Gastroesophageal sphincter (tissue), 4 donors: ENCODE results near the gene C1orf167. TPM values are rescaled to one million over a fixed set of nuclear protein-coding genes. Genes with fewer than 3 reads are reported as not detected.

ENCODE experiments used
- ATAC-seq: fragments of 150-250 bp; one replicate; pipeline ENCODE4 v1.9.1; 2016; ENCODE audit warnings: mild to moderate bottlenecking, moderate library complexity
- H3K27ac ChIP-seq, 4 donors: fragments of 200-600 bp; sonication (generic) in 3 of 4; 1 replicate in 3 of 4; 2 replicates in 1 of 4; pipeline ENCODE4 v1.5.1; 2016 to 2019
- H3K27me3 ChIP-seq: fragments of 200-600 bp; sonication (generic); one replicate; pipeline ENCODE4 v1.5.1; 2019
- H3K36me3 ChIP-seq, 2 donors: fragments of 200-600 bp; sonication (generic); one replicate each; pipeline ENCODE4 v1.5.1; 2019; ENCODE audit warnings: control low read depth in 1 of 2
- H3K4me1 ChIP-seq, 3 donors: fragments of 200-600 bp; sonication (generic); 1 replicate in 2 of 3; 2 replicates in 1 of 3; pipeline ENCODE4 v1.5.1; 2016 to 2019; ENCODE audit warnings: control low read depth in 2 of 3
- H3K4me3 ChIP-seq, 2 donors: fragments of 200-600 bp; sonication (generic); one replicate each; pipeline ENCODE4 v1.5.1; 2019; ENCODE audit warnings: mild to moderate bottlenecking in 1 of 2, moderate library complexity in 1 of 2
- H3K9me3 ChIP-seq, 3 donors: fragments of 200-600 bp; sonication (generic); one replicate each; pipeline ENCODE4 v1.5.1; 2017 to 2019; ENCODE audit warnings: control low read depth in 2 of 3
- CTCF ChIP-seq, 4 experiments: fragments of 200-600 bp in 2 of 4; fragments of 450-650 bp in 2 of 4; sonication (generic) in 1 of 4; IDR thresholded peaks; one replicate each; pipeline ENCODE4 v1.5.1; 2017 to 2019; ENCODE audit warnings: antibody characterized with exemption in 4 of 4, mild to moderate bottlenecking in 2 of 4, moderate library complexity in 2 of 4
- EP300 ChIP-seq: sonication (generic); formaldehyde crosslinking; IDR thresholded peaks from one replicate; pipeline ENCODE4 v1.6.1; 2017; ENCODE audit warnings: antibody characterized with exemption, mild to moderate bottlenecking
- POLR2A ChIP-seq, 2 donors: fragments of 450-650 bp; IDR thresholded peaks; one replicate each; pipeline ENCODE4 v1.6.1; 2017; ENCODE audit warnings: antibody characterized with exemption in 2 of 2, mild to moderate bottlenecking in 2 of 2, moderate library complexity in 1 of 2
- POLR2AphosphoS5 ChIP-seq: sonication (generic); formaldehyde crosslinking; IDR thresholded peaks from one replicate; pipeline ENCODE4 v1.6.1; 2017; ENCODE audit warnings: antibody characterized with exemption
- WGBS, 2 donors: methylation state at CpG; one replicate each; pipeline ENCODE4 v1.1.5; 2018; ENCODE audit warnings: low coverage in 1 of 2; 5-methylcytosine and 5-hydroxymethylcytosine counted together
- total RNA-seq, 4 donors: library from RNA; depleted of rRNA; stranded (reverse); fragments of >200 nt; gene quantifications; one replicate each; pipeline ENCODE4 v1.1.0, GENCODE V29; 2016

Gene C1orf167
- total RNA-seq, 4 donors from 2014 or later = 0.35 to 1.4 (median 0.75) TPM

GRCh38 chr1:11813021-11813420, 51.0 kb downstream of the C1orf167 start:
- Histone ChIP-seq H3K4me1 (peaks cover 0 to 25% (median 0%) of the 10 kb centered on the region in 3 donors), H3K36me3 (peaks cover 4 to 88% of the 10 kb centered on the region in 2 donors), H3K9me3 (no peaks in the 10 kb centered on the region), H3K27ac (no peak overlapping the region), H3K4me3 (no peak overlapping the region), H3K27me3 (no peaks in the 10 kb centered on the region)
- TF ChIP-seq POLR2AphosphoS5 = no peak
- no peak for TF ChIP-seq CTCF (IDR thresholded peaks at IDR 0.05)
- TF ChIP-seq EP300 = no peak
- no peak for TF ChIP-seq POLR2A (IDR thresholded peaks at IDR 0.05)
- WGBS, 2 donors = 66 to 85% methylated on average over 4 to 5 of the region's 5 CpGs
- ATAC-seq = no peak

GRCh38 chr1:11817192-11817591, 55.2 kb downstream of the C1orf167 start:
- Histone ChIP-seq H3K9me3 (no peaks in the 10 kb centered on the region), H3K4me3 (no peak overlapping the region), H3K27ac (no peak overlapping the region), H3K27me3 (no peaks in the 10 kb centered on the region), H3K4me1 (no peaks in the 10 kb centered on the region), H3K36me3 (peaks cover 4 to 93% of the 10 kb centered on the region in 2 donors)
- no peak for ATAC-seq
- 60 to 87% methylated on average over 1 to 6 of the region's 12 CpGs for WGBS, 2 donors
- TF ChIP-seq CTCF (IDR thresholded peaks at IDR 0.05) (no peak), POLR2A (IDR thresholded peaks at IDR 0.05) (no peak), POLR2AphosphoS5 (no peak), EP300 (no peak)

- Histone ChIP-seq H3K4me1 (no peaks in the 10 kb centered on the region), H3K4me3 (no peak overlapping the region), H3K27me3 (no peaks in the 10 kb centered on the region), H3K9me3 (no peaks in the 10 kb centered on the region), H3K27ac (no peak overlapping the region), H3K36me3 (peaks cover 0 to 100% of the 10 kb centered on the region in 2 donors)
- no peak for ATAC-seq
- TF ChIP-seq CTCF (IDR thresholded peaks at IDR 0.05) (no peak), EP300 (no peak), POLR2AphosphoS5 (no peak), POLR2A (IDR thresholded peaks at IDR 0.05) (no peak)
- WGBS, 2 donors = 59 to 88% methylated on average over 2 to 3 of the region's 3 CpGs
Measured at GRCh38 chr1:11822091-11822490, 60.1 kb downstream of the C1orf167 start.

- Histone ChIP-seq H3K27ac (no peak overlapping the region), H3K4me1 (no peaks in the 10 kb centered on the region), H3K4me3 (no peak overlapping the region), H3K36me3 (peaks cover 2 to 100% of the 10 kb centered on the region in 2 donors), H3K9me3 (no peaks in the 10 kb centered on the region), H3K27me3 (no peaks in the 10 kb centered on the region)
- TF ChIP-seq EP300 (no peak), POLR2AphosphoS5 (no peak), POLR2A (IDR thresholded peaks at IDR 0.05) (no peak), CTCF (IDR thresholded peaks at IDR 0.05) (no peak)
- ATAC-seq = no peak
- WGBS, 2 donors = 68 to 87% methylated on average over 7 to 10 of the region's 17 CpGs
Measured at GRCh38 chr1:11823366-11824137, 61.6 kb downstream of the C1orf167 start.

GRCh38 chr1:11825131-11825530, 63.1 kb downstream of the C1orf167 start:
- TF ChIP-seq POLR2A (IDR thresholded peaks at IDR 0.05) = no peak
- TF ChIP-seq CTCF (IDR thresholded peaks at IDR 0.05) = no peak
- no peak for TF ChIP-seq EP300
- no peak for TF ChIP-seq POLR2AphosphoS5
- Histone ChIP-seq H3K4me3 (no peak overlapping the region), H3K27ac (no peak overlapping the region), H3K9me3 (no peaks in the 10 kb centered on the region), H3K27me3 (no peaks in the 10 kb centered on the region), H3K4me1 (no peaks in the 10 kb centered on the region), H3K36me3 (peaks cover 3 to 100% of the 10 kb centered on the region in 2 donors)
- WGBS, 2 donors = 78% methylated on average over 3 to 5 of the region's 7 CpGs
- ATAC-seq = no peak
